Lower leg skin (tissue), 4 donors: Measurements from ENCODE around the gene ERO1A. TPM values are rescaled to one million over a fixed set of nuclear protein-coding genes. Genes with fewer than 3 reads are reported as not detected.

Source experiments
- DNase-seq, 2 donors: peaks; one replicate each; pipeline ENCODE4 v3.0.0-alpha.2; 2019; ENCODE audit warnings: low spot score in 2 of 2
- H3K4me3 ChIP-seq: fragments of 200-600 bp; sonication (generic); 2 replicates; pipeline ENCODE4 v1.5.1; 2017; ENCODE audit warnings: mild to moderate bottlenecking, low read depth; ENCODE audit not compliant: poor library complexity, severe bottlenecking
- POLR2A ChIP-seq, 2 donors: fragments of 450-650 bp; IDR thresholded peaks; one replicate each; pipeline ENCODE4 v1.6.1; 2016 to 2017; ENCODE audit warnings: antibody characterized with exemption in 2 of 2, mild to moderate bottlenecking in 1 of 2, moderate library complexity in 1 of 2
- WGBS, 2 donors: methylation state at CpG; one replicate each; pipeline ENCODE4 v1.1.5; 2018; 5-methylcytosine and 5-hydroxymethylcytosine counted together
- intact Hi-C: fragments of 100-400 bp; cut with DNase I; formaldehyde crosslinking; loops from one replicate; pipeline ENCODE4 v1.15.0; 2023; ENCODE audit warnings: low total_unique reads
- total RNA-seq, 4 donors: library from RNA; depleted of rRNA; stranded (reverse); fragments of >200 nt; gene quantifications; one replicate each; pipeline ENCODE4 v1.1.0, GENCODE V29; 2016
- TF ChIP-seq, protein P1 (sequence below), 3 donors: fragments of 450-650 bp; IDR thresholded peaks; one replicate each; pipeline ENCODE4 v1.5.1; 2016; ENCODE audit warnings: antibody characterized with exemption in 3 of 3, mild to moderate bottlenecking in 3 of 3, moderate library complexity in 2 of 3

ERO1A gene
- total RNA-seq, 4 donors from 2014 or later = 35.8 to 54.5 (median 44.0) TPM

- no peak for DNase-seq
- TF ChIP-seq, protein P1, sequence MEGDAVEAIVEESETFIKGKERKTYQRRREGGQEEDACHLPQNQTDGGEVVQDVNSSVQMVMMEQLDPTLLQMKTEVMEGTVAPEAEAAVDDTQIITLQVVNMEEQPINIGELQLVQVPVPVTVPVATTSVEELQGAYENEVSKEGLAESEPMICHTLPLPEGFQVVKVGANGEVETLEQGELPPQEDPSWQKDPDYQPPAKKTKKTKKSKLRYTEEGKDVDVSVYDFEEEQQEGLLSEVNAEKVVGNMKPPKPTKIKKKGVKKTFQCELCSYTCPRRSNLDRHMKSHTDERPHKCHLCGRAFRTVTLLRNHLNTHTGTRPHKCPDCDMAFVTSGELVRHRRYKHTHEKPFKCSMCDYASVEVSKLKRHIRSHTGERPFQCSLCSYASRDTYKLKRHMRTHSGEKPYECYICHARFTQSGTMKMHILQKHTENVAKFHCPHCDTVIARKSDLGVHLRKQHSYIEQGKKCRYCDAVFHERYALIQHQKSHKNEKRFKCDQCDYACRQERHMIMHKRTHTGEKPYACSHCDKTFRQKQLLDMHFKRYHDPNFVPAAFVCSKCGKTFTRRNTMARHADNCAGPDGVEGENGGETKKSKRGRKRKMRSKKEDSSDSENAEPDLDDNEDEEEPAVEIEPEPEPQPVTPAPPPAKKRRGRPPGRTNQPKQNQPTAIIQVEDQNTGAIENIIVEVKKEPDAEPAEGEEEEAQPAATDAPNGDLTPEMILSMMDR (IDR thresholded peaks at IDR 0.05) = no peak
- no peak for TF ChIP-seq POLR2A (IDR thresholded peaks at IDR 0.05)
- H3K4me3 ChIP-seq = no peak overlapping the region
- 94 to 95% methylated on average over 5 of the region's 5 CpGs for whole genome bisulfite sequencing, 2 donors
- intact Hi-C loops = loop anchor here (5.0 kb wide), 1 partner anchor 617 kb away; no protein-coding TSS in a partner anchor
Measured at GRCh38 chr14:52609445-52610044, 85.8 kb downstream of the ERO1A start.

DNA sequence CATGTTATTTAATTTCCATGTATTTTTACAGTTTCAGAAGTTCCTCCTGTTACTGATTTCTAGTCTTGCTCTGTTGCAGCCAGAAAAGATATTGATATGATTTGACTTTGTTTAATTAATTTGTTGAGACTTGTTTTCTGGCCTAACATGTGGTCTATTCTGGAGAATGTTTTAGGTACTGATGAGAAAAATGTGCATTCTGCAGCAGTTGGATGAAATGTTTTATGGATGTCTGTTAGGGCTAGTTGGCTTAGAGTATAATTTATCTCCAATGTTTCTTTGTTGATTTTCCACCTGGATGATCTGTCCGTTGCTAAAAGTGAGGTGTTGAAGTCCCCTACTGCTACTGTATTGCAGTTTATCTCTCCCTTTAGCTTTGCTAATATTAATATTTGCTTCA is 88.3 kb downstream of the ERO1A start:
- 52 to 61% methylated on average over 1 of the region's 1 CpG for WGBS, 2 donors
- H3K4me3 ChIP-seq = no peak overlapping the region
- DNase-seq = no peak
- intact Hi-C loops = loop anchor here (5.0 kb wide), 1 partner anchor 615 kb away; no protein-coding TSS in a partner anchor
- TF ChIP-seq, protein P1 (IDR thresholded peaks at IDR 0.05) = no peak
- no peak for TF ChIP-seq POLR2A (IDR thresholded peaks at IDR 0.05)

DNA sequence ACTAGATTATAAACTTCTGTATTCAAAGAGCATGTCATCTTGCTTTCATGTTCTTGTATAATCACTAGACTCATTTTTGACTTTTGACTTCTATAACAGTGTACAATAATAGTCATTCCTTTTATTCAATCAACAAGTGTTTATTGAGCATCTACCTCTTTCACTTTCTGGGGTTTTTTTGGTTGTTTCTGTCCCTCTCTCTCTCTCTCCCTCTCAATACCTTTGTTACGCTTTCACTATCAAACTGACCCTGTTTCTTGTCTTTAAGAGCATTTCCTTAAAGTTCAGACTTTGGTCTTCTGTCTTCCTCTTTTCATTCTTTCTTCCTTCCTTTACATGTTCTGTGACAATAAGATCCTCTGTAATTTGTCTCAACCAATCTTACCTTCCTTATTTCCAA is 93.2 kb downstream of the ERO1A start:
- TF ChIP-seq, protein P1 (IDR thresholded peaks at IDR 0.05) = no peak
- no peak for TF ChIP-seq POLR2A (IDR thresholded peaks at IDR 0.05)
- no peak for DNase-seq
- WGBS, 2 donors = 81 to 91% methylated on average over 1 of the region's 1 CpG
- intact Hi-C loops = no loop called here
- H3K4me3 ChIP-seq = no peak overlapping the region

DNA sequence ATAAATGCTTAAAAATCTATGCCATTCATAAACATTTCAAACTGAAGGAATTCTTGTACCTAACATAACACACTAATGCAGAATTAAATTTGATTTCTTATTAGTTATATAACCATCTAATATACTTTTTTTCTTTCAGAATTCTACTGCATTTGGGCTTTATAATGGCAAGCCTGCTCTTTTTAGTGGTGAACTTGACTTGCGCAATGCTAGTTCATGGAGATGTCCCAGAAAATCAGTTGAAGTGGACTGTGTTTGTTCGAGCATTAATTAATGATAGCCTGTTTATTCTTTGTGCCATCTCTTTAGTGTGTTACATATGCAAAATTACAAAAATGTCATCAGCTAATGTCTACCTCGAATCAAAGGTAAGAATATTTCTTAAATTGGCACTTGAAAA is 95.4 kb downstream of the ERO1A start:
- H3K4me3 ChIP-seq = no peak overlapping the region
- intact Hi-C loops = no loop called here
- 93 to 95% methylated on average over 3 of the region's 3 CpGs for WGBS, 2 donors
- no peak for DNase-seq
- TF ChIP-seq, protein P1 (IDR thresholded peaks at IDR 0.05) = no peak
- no peak for TF ChIP-seq POLR2A (IDR thresholded peaks at IDR 0.05)

DNA sequence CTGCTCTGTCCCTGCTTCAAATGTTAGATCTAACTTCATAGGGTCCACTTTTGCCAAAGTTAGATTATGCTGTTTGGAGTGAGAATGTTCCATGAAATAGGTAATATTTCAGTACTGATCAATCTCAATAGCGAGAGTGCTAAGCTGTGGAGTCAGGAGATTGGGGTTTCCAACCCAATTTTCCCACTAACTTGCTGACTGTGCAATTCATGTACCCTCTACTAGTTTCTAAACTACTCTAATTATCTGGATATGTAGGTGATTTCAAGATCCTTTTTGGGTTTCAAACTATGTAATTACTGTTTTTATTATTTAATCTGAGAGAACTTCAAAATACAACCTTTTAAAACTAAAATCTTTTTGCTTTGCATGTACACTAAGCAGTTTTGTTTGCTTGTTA is 96.8 kb downstream of the ERO1A start:
- intact Hi-C loops = no loop called here
- no peak overlapping the region for H3K4me3 ChIP-seq
- DNase-seq = no peak
- no peak for TF ChIP-seq POLR2A (IDR thresholded peaks at IDR 0.05)
- TF ChIP-seq, protein P1 (IDR thresholded peaks at IDR 0.05) = no peak
- 97% methylated on average over 1 of the region's 1 CpG for WGBS, 2 donors

DNA sequence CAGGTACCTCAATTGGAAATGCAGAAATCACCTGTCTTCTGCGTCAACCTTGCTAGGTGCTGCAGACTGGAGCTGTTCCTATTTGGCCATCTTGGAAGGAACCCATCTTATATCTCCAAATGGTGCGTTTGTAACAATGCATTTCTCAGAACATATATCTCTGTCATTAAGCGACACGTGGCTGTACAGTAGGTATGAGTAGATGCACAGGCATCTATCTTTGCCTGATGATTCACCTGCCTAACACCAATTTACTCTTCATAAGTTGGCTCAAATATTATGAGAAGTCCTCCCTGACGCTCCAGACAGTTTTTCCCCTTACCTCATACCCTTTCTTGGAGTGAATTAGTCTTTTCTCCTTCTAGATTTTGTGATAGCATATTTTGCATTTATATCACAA is 98.5 kb downstream of the ERO1A start:
- no peak for DNase-seq
- TF ChIP-seq, protein P1 (IDR thresholded peaks at IDR 0.05) = no peak
- WGBS, 2 donors = 83 to 92% methylated on average over 5 of the region's 5 CpGs
- intact Hi-C loops = no loop called here
- no peak overlapping the region for H3K4me3 ChIP-seq
